Prostate gland (tissue), 2 donors: ENCODE measurements around the gene MEAK7. TPM values are rescaled to one million over a fixed set of nuclear protein-coding genes. Genes with fewer than 3 reads are reported as not detected.

Experiments
- DNase-seq: peaks from one replicate; pipeline ENCODE4 v3.0.0-alpha.2; 2019; ENCODE audit warnings: low spot score
- H3K27ac ChIP-seq, 2 donors: fragments of 200-600 bp; sonication (generic); 2 replicates each; pipeline ENCODE4 v1.5.1; 2017 to 2019
- H3K27me3 ChIP-seq: fragments of 200-600 bp; sonication (generic); replicated peaks from 2 replicates; pipeline ENCODE4 v1.5.1; 2019; ENCODE audit not compliant: insufficient read depth
- H3K36me3 ChIP-seq, 2 donors: fragments of 200-600 bp; sonication (generic); 1 replicate in 1 of 2; 2 replicates in 1 of 2; pipeline versions ENCODE4 v1.5.1 to v1.8.1; 2017 to 2019
- H3K4me1 ChIP-seq: fragments of 200-600 bp; sonication (generic); replicated peaks from 2 replicates; pipeline ENCODE4 v1.5.1; 2019
- H3K4me3 ChIP-seq, 2 donors: fragments of 200-600 bp; sonication (generic); 2 replicates each; pipeline ENCODE4 v1.5.1; 2017 to 2019
- H3K9me3 ChIP-seq: fragments of 200-600 bp; sonication (generic); 2 replicates; pipeline ENCODE4 v1.5.1; 2017
- CTCF ChIP-seq, 4 experiments: fragments of 200-600 bp in 2 of 4; fragments of 450-650 bp in 2 of 4; sonication (generic) in 2 of 4; IDR thresholded peaks; 1 replicate in 3 of 4; 2 replicates in 1 of 4; pipeline ENCODE4 v1.5.1; 2016 to 2019; ENCODE audit warnings: antibody characterized with exemption in 4 of 4, mild to moderate bottlenecking in 2 of 4, moderate library complexity in 2 of 4
- POLR2A ChIP-seq: fragments of 450-650 bp; IDR thresholded peaks from one replicate; pipeline ENCODE4 v1.6.1; 2016; ENCODE audit warnings: antibody characterized with exemption, mild to moderate bottlenecking
- POLR2AphosphoS5 ChIP-seq: sonication (generic); formaldehyde crosslinking; IDR thresholded peaks from one replicate; pipeline ENCODE4 v1.6.1; 2017; ENCODE audit warnings: antibody characterized with exemption
- WGBS: methylation state at CpG from one replicate; pipeline ENCODE4 v1.1.5; 2018; 5-methylcytosine and 5-hydroxymethylcytosine counted together
- intact Hi-C: fragments of 100-400 bp; cut with DNase I; formaldehyde crosslinking; loops from one replicate; pipeline ENCODE4 v1.14.2; 2022
- total RNA-seq, 2 donors: library from RNA; depleted of rRNA; stranded (reverse); fragments of >200 nt; gene quantifications; one replicate each; pipeline ENCODE4 v1.1.0, GENCODE V29; 2016

Gene MEAK7
- total RNA-seq, 2 donors from 2014 or later, result 12.4 to 13.7 TPM

- Histone ChIP-seq H3K27ac (no peak overlapping the region), H3K9me3 (no peaks in the 10 kb centered on the region), H3K27me3 (no peaks in the 10 kb centered on the region), H3K36me3 (no peaks in the 10 kb centered on the region), H3K4me3 (no peak overlapping the region), H3K4me1 (peaks cover 13% of the 10 kb centered on the region)
- 90% methylated on average over 14 of the region's 14 CpGs for WGBS
- DNase-seq, result no peak
- intact Hi-C loops, result no loop called here
- TF ChIP-seq POLR2AphosphoS5, result no peak
- no peak for TF ChIP-seq POLR2A
- no peak for TF ChIP-seq CTCF (IDR thresholded peaks at IDR 0.05)
These were observed 20.0 kb upstream of the MEAK7 start for GRCh38 chr16:84524346-84524920.

GRCh38 chr16:84521497-84521770, 17.0 kb upstream of the MEAK7 start:
- TF ChIP-seq CTCF (IDR thresholded peaks at IDR 0.05) (no peak), POLR2A (no peak), POLR2AphosphoS5 (no peak)
- Histone ChIP-seq H3K27ac (no peak overlapping the region), H3K4me3 (no peak overlapping the region), H3K9me3 (no peaks in the 10 kb centered on the region), H3K36me3 (no peaks in the 10 kb centered on the region), H3K27me3 (no peaks in the 10 kb centered on the region), H3K4me1 (no peaks in the 10 kb centered on the region)
- DNase-seq, result no peak
- 68% methylated on average over 4 of the region's 4 CpGs for WGBS
- intact Hi-C loops, result no loop called here

GRCh38 chr16:84520725-84521496, 16.5 kb upstream of the MEAK7 start:
- TF ChIP-seq POLR2A (no peak), CTCF (IDR thresholded peaks at IDR 0.05) (no peak), POLR2AphosphoS5 (no peak)
- intact Hi-C loops, result no loop called here
- Histone ChIP-seq H3K4me3 (no peak overlapping the region), H3K9me3 (no peaks in the 10 kb centered on the region), H3K4me1 (no peaks in the 10 kb centered on the region), H3K27ac (no peak overlapping the region), H3K27me3 (no peaks in the 10 kb centered on the region), H3K36me3 (no peaks in the 10 kb centered on the region)
- 55% methylated on average over 17 of the region's 17 CpGs for WGBS
- DNase-seq, result no peak

GRCh38 chr16:84519855-84520254, 15.4 kb upstream of the MEAK7 start:
- intact Hi-C loops, result loop anchor here (10.0 kb wide), 1 partner anchor 435 kb away; no protein-coding TSS in a partner anchor

More at GRCh38 chr16:84519855-84520254, 15.4 kb upstream of the MEAK7 start:
- H3K36me3 ChIP-seq, result no peaks in the 10 kb centered on the region
- no peaks in the 10 kb centered on the region for H3K9me3 ChIP-seq
- H3K4me3 ChIP-seq, result no peak overlapping the region
- TF ChIP-seq POLR2A (no peak), POLR2AphosphoS5 (no peak), CTCF (IDR thresholded peaks at IDR 0.05) (no peak)
- 80% methylated on average over 11 of the region's 11 CpGs for WGBS
- DNase-seq, result no peak
- H3K4me1 ChIP-seq, result no peaks in the 10 kb centered on the region
- no peak overlapping the region for H3K27ac ChIP-seq
- no peaks in the 10 kb centered on the region for H3K27me3 ChIP-seq
